GM12878 (cell line): ENCODE results near the gene THADA. TPM values are rescaled to one million over a fixed set of nuclear protein-coding genes. Genes with fewer than 3 reads are reported as not detected.

Experiments
- ATAC-seq: fragments of 200-7000 bp; cut with Tn5 transposase; 3 replicates; pipeline ENCODE4 v1.9.1; 2020; ENCODE audit warnings: mild to moderate bottlenecking, moderate library complexity
- BruUV-seq: library from RNA; stranded (reverse); fragments of 400-500 nt; replicated peaks from 2 replicates; lab custom pipeline; 2021; lab: Mats Ljungman, UMichigan
- CTCF ChIA-PET: fragments of 300-600 bp; sonication (Branson Sonifier 250); formaldehyde crosslinking; extraction: SDS; loops from one replicate; lab custom pipeline; 2021; ENCODE audit warnings: inconsistent platforms; lab: Yijun Ruan, JAX
- POLR2A ChIA-PET: fragments of 350-600 bp; formaldehyde crosslinking; extraction: SDS; loops from one replicate; lab custom pipeline; 2021; ENCODE audit warnings: inconsistent platforms; lab: Charles Lee
- RAD21 ChIA-PET: fragments of 300-600 bp; sonication (Branson Sonifier 250); formaldehyde crosslinking; loops from one replicate; lab custom pipeline; 2023; ENCODE audit warnings: antibody characterized with exemption; ENCODE audit not compliant: unreplicated experiment; lab: Charles Lee
- SMC1A ChIA-PET: fragments of 300-600 bp; sonication (Branson Sonifier 250); formaldehyde crosslinking; loops from one replicate; lab custom pipeline; 2023; ENCODE audit not compliant: unreplicated experiment, uncharacterized antibody; lab: Charles Lee
- DNase-seq: peaks from one replicate; pipeline ENCODE4 v3.0.0-alpha.2; 2011; ENCODE audit warnings: low read depth, low spot score
- FAIRE-seq: peaks from 3 replicates; lab custom pipeline; 2011; peaks lifted over from hg19 to GRCh38; lab: Jason Lieb, UNC
- H2AFZ ChIP-seq: 2 replicates; pipeline ENCODE4 v1.6.0; 2011; ENCODE audit warnings: low read depth, low read length, control low read depth; ENCODE audit not compliant: control insufficient read depth
- H3K27ac ChIP-seq: 2 replicates; pipeline ENCODE4 v1.5.1; 2011; ENCODE audit warnings: control low read depth; ENCODE audit not compliant: control insufficient read depth, insufficient read depth
- H3K27me3 ChIP-seq, 2 experiments: replicated peaks in 1 of 2; 2 replicates each; pipeline versions ENCODE4 v1.6.0 to v1.6.1; 2011; ENCODE audit warnings: low read length in 1 of 2; ENCODE audit not compliant: control insufficient read depth in 2 of 2, insufficient read depth in 2 of 2
- H3K36me3 ChIP-seq, 2 experiments: 2 replicates each; pipeline ENCODE4 v1.5.1; 2011; ENCODE audit warnings: low read length in 1 of 2; ENCODE audit not compliant: control insufficient read depth in 2 of 2, insufficient read depth in 2 of 2
- H3K4me1 ChIP-seq: 2 replicates; pipeline ENCODE4 v1.6.1; 2011; ENCODE audit warnings: mild to moderate bottlenecking, low read length, moderate library complexity, mixed read lengths; ENCODE audit not compliant: control insufficient read depth, insufficient read depth
- H3K4me2 ChIP-seq: 2 replicates; pipeline ENCODE4 v1.6.0; 2011; ENCODE audit warnings: control low read depth; ENCODE audit not compliant: control insufficient read depth, insufficient read depth
- H3K4me3 ChIP-seq: fragments of 200-600 bp; sonication (generic); 2 replicates; pipeline ENCODE4 v1.5.1; 2016
- H3K79me2 ChIP-seq: 2 replicates; pipeline ENCODE4 v1.6.0; 2011; ENCODE audit warnings: low read length; ENCODE audit not compliant: control insufficient read depth, insufficient read depth
- H3K9ac ChIP-seq: 2 replicates; pipeline ENCODE4 v1.8.0; 2011; ENCODE audit warnings: low read length, control low read depth, mixed read lengths; ENCODE audit not compliant: control insufficient read depth, insufficient read depth
- H3K9me3 ChIP-seq: replicated peaks from 3 replicates; pipeline ENCODE4 v1.5.1; 2011; ENCODE audit warnings: mild to moderate bottlenecking, low read length; ENCODE audit not compliant: control insufficient read depth, insufficient read depth
- H4K20me1 ChIP-seq: 2 replicates; pipeline ENCODE4 v1.6.0; 2011; ENCODE audit not compliant: control insufficient read depth, insufficient read depth
- CEBPB ChIP-seq, 2 experiments: fragments of 150-350 bp in 1 of 2; IDR thresholded peaks; 2 replicates each; pipeline ENCODE4 v1.6.1; 2012 to 2014; ENCODE audit warnings: low read depth in 2 of 2, low read length in 2 of 2, borderline replicate concordance in 1 of 2, inconsistent platforms in 1 of 2
- CUX1 ChIP-seq: IDR thresholded peaks from 2 replicates; pipeline ENCODE4 v1.6.1; 2012; ENCODE audit warnings: improper control_type of control experiment, low read depth, low read length; ENCODE audit not compliant: insufficient replicate concordance
- ELK1 ChIP-seq: IDR thresholded peaks from 2 replicates; pipeline ENCODE4 v1.6.1; 2012; ENCODE audit warnings: low read depth, low read length, improper control_type of control experiment
- KAT2A ChIP-seq: conservative IDR thresholded peaks from 2 replicates; pipeline ENCODE4 v1.6.1; 2011; ENCODE audit warnings: low read depth, low read length; ENCODE audit not compliant: control insufficient read depth
- NBN ChIP-seq: fragments of 450-650 bp; IDR thresholded peaks from 2 replicates; pipeline ENCODE4 v1.6.1; 2016
- NFXL1 ChIP-seq: fragments of 450-650 bp; IDR thresholded peaks from 2 replicates; pipeline ENCODE4 v1.6.1; 2017; ENCODE audit warnings: antibody characterized with exemption, mild to moderate bottlenecking, borderline replicate concordance
- SMARCA5 ChIP-seq: fragments of 450-650 bp; IDR thresholded peaks from 2 replicates; pipeline ENCODE4 v1.6.1; 2017; ENCODE audit warnings: mild to moderate bottlenecking
- SP1 ChIP-seq: IDR thresholded peaks from one replicate; pipeline ENCODE4 v1.6.1; 2011; ENCODE audit warnings: low read depth, low read length
- SREBF2 ChIP-seq: IDR thresholded peaks from 2 replicates; pipeline ENCODE4 v1.6.1; 2012; ENCODE audit warnings: mild to moderate bottlenecking, low read length
- WGBS: methylation state at CpG from one replicate; pipeline ENCODE4 v1.1.6; 2016; ENCODE audit warnings: low lambda C conversion rate; ENCODE audit not compliant: insufficient replicate concordance, insufficient coverage; ENCODE audit errors: missing lambda C conversion rate; 5-methylcytosine and 5-hydroxymethylcytosine counted together
- in situ Hi-C: fragments of 300-500 bp; cut with MboI; formaldehyde crosslinking; loops from 9 replicates; pipeline ENCODE4 v1.14.3; 2018; ENCODE audit warnings: mixed read lengths
- intact Hi-C: fragments of 100-400 bp; cut with micrococcal nuclease; formaldehyde crosslinking; loops from one replicate; pipeline ENCODE4 v1.14.2; 2022; ENCODE audit not compliant: unreplicated experiment
- polyA plus RNA-seq, 11 experiments: library from polyadenylated mRNA; depleted of rRNA in 4 of 11; unstranded in 6 of 11; stranded (reverse) in 5 of 11; fragments of >200 nt; fragmentation: Nextera tagmentation in 4 of 11; fragmentation: Illumina TruSeq in 1 of 11; extraction: Ambion mirVana in 4 of 11; extraction: Trizol in 1 of 11; gene quantifications; 1 replicate in 1 of 11; 2 replicates in 10 of 11; pipeline versions ENCODE4 v1.2.1 to v1.2.3, GENCODE V29; 2011 to 2016; ENCODE audit warnings: inconsistent platforms in 2 of 11, missing spikeins in 2 of 11, low read depth in 1 of 11
- total RNA-seq, 4 experiments: library from RNA; depleted of rRNA in 3 of 4; stranded (reverse); fragments of >200 nt in 3 of 4; fragmentation: Illumina TruSeq in 1 of 4; extraction: Trizol in 1 of 4; gene quantifications; 2 replicates each; pipeline versions ENCODE4 v1.2.1 to v1.2.3, GENCODE V29; 2013 to 2021
- TF ChIP-seq, protein P1 (sequence below): fragments of 450-650 bp; IDR thresholded peaks from 2 replicates; pipeline ENCODE4 v1.6.1; 2016; ENCODE audit warnings: mild to moderate bottlenecking, moderate library complexity, borderline replicate concordance

THADA gene
- total and polyA plus RNA-seq, 10 of the 15 experiments (the other 5 are each of a cell fraction or from before 2014, with no cell fraction given) = 14.6 to 33.2 (median 23.2) TPM

- ChIA-PET SMC1A (interaction anchor here (0.7 to 3.2 kb wide), 6 partner anchors 8 to 86 kb away, joined by 3 to 14 read pairs (median 6); no protein-coding TSS in a partner anchor), CTCF (interaction anchor here (1.6 to 1.8 kb wide), 2 partner anchors 10 kb away, joined by 4 to 7 read pairs; no protein-coding TSS in a partner anchor), RAD21 (interaction anchor here (1.4 kb wide), 1 partner anchor 11 kb away, joined by 3 read pairs; no protein-coding TSS in a partner anchor), POLR2A (interaction anchor here (1.4 kb wide), 1 partner anchor 180 kb away, joined by 3 read pairs; no protein-coding TSS in a partner anchor)
- Histone ChIP-seq H3K4me2 (no peak overlapping the region), H3K27me3 (no peaks in the 10 kb centered on the region), H2AFZ (no peak overlapping the region), H4K20me1 (no peaks in the 10 kb centered on the region), H3K9ac (no peak overlapping the region), H3K79me2 (no peaks in the 10 kb centered on the region), H3K9me3 (no peaks in the 10 kb centered on the region), H3K27ac (no peak overlapping the region), H3K4me3 (no peak overlapping the region), H3K36me3 (peaks cover 0 to 4% of the 10 kb centered on the region in 2 experiments; a peak in 3 of 4 replicates), H3K4me1 (peaks cover 3% of the 10 kb centered on the region; the same call in 1 of the 2 replicates)
- in situ Hi-C loops (no loop called here), intact Hi-C loops (no loop called here)
- DNase-seq (no peak), FAIRE-seq (no peak), ATAC-seq (no peak)
- no TSS peak for BruUV-seq
- WGBS = 100% methylated on average over 8 of the region's 8 CpGs
- TF ChIP-seq KAT2A = no peak
- TF ChIP-seq SREBF2 = no peak
- no peak for TF ChIP-seq ELK1
- no peak for TF ChIP-seq CUX1
- TF ChIP-seq CEBPB (IDR thresholded peaks at IDR 0.05; ENCODE audit: borderline replicate concordance in 1 of 2, low read depth in 2 of 2, low read length in 2 of 2) = no peak
- TF ChIP-seq, protein P1, sequence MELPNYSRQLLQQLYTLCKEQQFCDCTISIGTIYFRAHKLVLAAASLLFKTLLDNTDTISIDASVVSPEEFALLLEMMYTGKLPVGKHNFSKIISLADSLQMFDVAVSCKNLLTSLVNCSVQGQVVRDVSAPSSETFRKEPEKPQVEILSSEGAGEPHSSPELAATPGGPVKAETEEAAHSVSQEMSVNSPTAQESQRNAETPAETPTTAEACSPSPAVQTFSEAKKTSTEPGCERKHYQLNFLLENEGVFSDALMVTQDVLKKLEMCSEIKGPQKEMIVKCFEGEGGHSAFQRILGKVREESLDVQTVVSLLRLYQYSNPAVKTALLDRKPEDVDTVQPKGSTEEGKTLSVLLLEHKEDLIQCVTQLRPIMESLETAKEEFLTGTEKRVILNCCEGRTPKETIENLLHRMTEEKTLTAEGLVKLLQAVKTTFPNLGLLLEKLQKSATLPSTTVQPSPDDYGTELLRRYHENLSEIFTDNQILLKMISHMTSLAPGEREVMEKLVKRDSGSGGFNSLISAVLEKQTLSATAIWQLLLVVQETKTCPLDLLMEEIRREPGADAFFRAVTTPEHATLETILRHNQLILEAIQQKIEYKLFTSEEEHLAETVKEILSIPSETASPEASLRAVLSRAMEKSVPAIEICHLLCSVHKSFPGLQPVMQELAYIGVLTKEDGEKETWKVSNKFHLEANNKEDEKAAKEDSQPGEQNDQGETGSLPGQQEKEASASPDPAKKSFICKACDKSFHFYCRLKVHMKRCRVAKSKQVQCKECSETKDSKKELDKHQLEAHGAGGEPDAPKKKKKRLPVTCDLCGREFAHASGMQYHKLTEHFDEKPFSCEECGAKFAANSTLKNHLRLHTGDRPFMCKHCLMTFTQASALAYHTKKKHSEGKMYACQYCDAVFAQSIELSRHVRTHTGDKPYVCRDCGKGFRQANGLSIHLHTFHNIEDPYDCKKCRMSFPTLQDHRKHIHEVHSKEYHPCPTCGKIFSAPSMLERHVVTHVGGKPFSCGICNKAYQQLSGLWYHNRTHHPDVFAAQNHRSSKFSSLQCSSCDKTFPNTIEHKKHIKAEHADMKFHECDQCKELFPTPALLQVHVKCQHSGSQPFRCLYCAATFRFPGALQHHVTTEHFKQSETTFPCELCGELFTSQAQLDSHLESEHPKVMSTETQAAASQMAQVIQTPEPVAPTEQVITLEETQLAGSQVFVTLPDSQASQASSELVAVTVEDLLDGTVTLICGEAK = no peak
- no peak for TF ChIP-seq SMARCA5
- no peak for TF ChIP-seq SP1
- TF ChIP-seq NBN = no peak
- TF ChIP-seq NFXL1 = no peak
Observed at GRCh38 chr2:43473767-43474166, 122.1 kb downstream of the THADA start.
